ENCODE measurements around the gene IFI16. TPM values are rescaled to one million over a fixed set of nuclear protein-coding genes. Genes with fewer than 3 reads are reported as not detected.
A peak's percentile ranks its signal among the peaks of the same experiment; 100 is the strongest.

Gene IFI16
- total and polyA plus RNA-seq, 2 of the 4 experiments (the other 2 are of a cell fraction), result 45.0 to 65.3 TPM

GRCh38 chr1:159011751-159012150 is 2.0 kb downstream of the IFI16 start:
- H2BK15ac ChIP-seq (ENCODE audit: low read depth, low read length), result no peak overlapping the region
- CTCF ChIA-PET, result no interaction called here
- H3K9me3 ChIP-seq (ENCODE audit: control insufficient read depth, insufficient read depth, low read length), result no peaks in the 10 kb centered on the region
- TF ChIP-seq BHLHE40 (IDR thresholded peaks at IDR 0.05; ENCODE audit: low read depth, low read length), result no peak
- no peak for TF ChIP-seq RFX5 (IDR thresholded peaks at IDR 0.05; ENCODE audit: low read depth, low read length)
- no peak for TF ChIP-seq CEBPB (IDR thresholded peaks at IDR 0.05; ENCODE audit: low read depth, low read length)
- no peak for TF ChIP-seq SMC3 (IDR thresholded peaks at IDR 0.05; ENCODE audit: low read depth, low read length)
- TF ChIP-seq FOS (IDR thresholded peaks at IDR 0.05; ENCODE audit: low read depth, low read length), result no peak
- ATAC-seq (ENCODE audit: low read depth) (no peak), DNase-seq (no peak)
- H2AK5ac ChIP-seq (ENCODE audit: low read depth, low read length), result no peak overlapping the region
- no peaks in the 10 kb centered on the region for H3K27me3 ChIP-seq (ENCODE audit: control insufficient read depth, insufficient read depth, low read length)
- intact Hi-C loops (cut with micrococcal nuclease), result no loop called here
- peaks cover 11% of the 10 kb centered on the region for H3K36me3 ChIP-seq (ENCODE audit: control insufficient read depth, insufficient read depth, low read length)
- POLR2A ChIA-PET (ENCODE audit: unreplicated experiment), result no interaction called here
- H3K4ac ChIP-seq (ENCODE audit: low read depth, low read length), result no peak overlapping the region
- H3K18ac ChIP-seq (ENCODE audit: low read depth, low read length), result no peak overlapping the region
- no peak overlapping the region for H3K56ac ChIP-seq (ENCODE audit: extremely low read depth, insufficient read depth, low read length)
- H4K5ac ChIP-seq (ENCODE audit: low read depth, low read length), result no peak overlapping the region
- H3K4me3 ChIP-seq (ENCODE audit: insufficient read depth, low read depth, low read length), result no peak overlapping the region; the same call in 1 of the 2 replicates
- H4K20me1 ChIP-seq (ENCODE audit: insufficient read depth, low read length), result no peaks in the 10 kb centered on the region
- H3K4me1 ChIP-seq (ENCODE audit: control insufficient read depth, insufficient read depth, low read length), result peaks cover 13% of the 10 kb centered on the region
- H3K4me2 ChIP-seq (ENCODE audit: low read depth, low read length), result peak overlapping the region; percentile 87
- no peak overlapping the region for H3K23ac ChIP-seq (ENCODE audit: low read depth, low read length)
- H3K79me1 ChIP-seq (ENCODE audit: low read depth in 1 of 2, low read length in 2 of 2), result peaks cover 0 to 27% of the 10 kb centered on the region in 2 experiments
- H2BK120ac ChIP-seq (ENCODE audit: low read depth, low read length), result no peak overlapping the region
- H2AFZ ChIP-seq (replicated peaks; ENCODE audit: low read length, poor library complexity), result no peak overlapping the region
- H3K9me1 ChIP-seq (ENCODE audit: insufficient read depth, low read length), result peaks cover 8% of the 10 kb centered on the region; the same call in 1 of the 2 replicates
- no peak overlapping the region for H3K9ac ChIP-seq (ENCODE audit: low read depth, low read length)
- H3K14ac ChIP-seq (replicated peaks; ENCODE audit: low read depth, low read length), result no peak overlapping the region
- BruUV-seq (replicated peaks), result no TSS peak
- H4K8ac ChIP-seq (ENCODE audit: low read depth in 2 of 2, low read length in 2 of 2), result no peak overlapping the region
- in situ Hi-C loops (cut with MboI; ENCODE audit: low sequenced_read_pairs), result no loop called here
- dilution Hi-C loops (cut with HindIII; ENCODE audit: low sequenced_read_pairs, unreplicated experiment), result no loop called here
- no peak overlapping the region for H2BK5ac ChIP-seq (ENCODE audit: low read depth, low read length, poor library complexity, severe bottlenecking)
- H2AK9ac ChIP-seq (replicated peaks; ENCODE audit: low read depth, low read length, poor library complexity), result no peak overlapping the region
- H4K91ac ChIP-seq (ENCODE audit: insufficient read depth, low read depth, low read length), result no peak overlapping the region
- H3K27ac ChIP-seq (ENCODE audit: insufficient read depth, low read length), result no peak overlapping the region
- H2BK20ac ChIP-seq (ENCODE audit: low read depth, low read length), result no peak overlapping the region
